HG03469 (cell line): Measurements from ENCODE around the gene ALG10.
"Not testable (repeated sequence)": the region's sequence is repeated elsewhere in the genome, so short reads cannot be mapped to it uniquely, and the experiment has no call there.

Experiments
- ATAC-seq: cut with Tn5 transposase; IDR thresholded peaks from one replicate; pipeline ENCODE4 v1.9.1; 2021; ENCODE audit warnings: mild to moderate bottlenecking, moderate library complexity, moderate number of reproducible peaks; ENCODE audit not compliant: unreplicated experiment

The ALG10 gene, protein sequence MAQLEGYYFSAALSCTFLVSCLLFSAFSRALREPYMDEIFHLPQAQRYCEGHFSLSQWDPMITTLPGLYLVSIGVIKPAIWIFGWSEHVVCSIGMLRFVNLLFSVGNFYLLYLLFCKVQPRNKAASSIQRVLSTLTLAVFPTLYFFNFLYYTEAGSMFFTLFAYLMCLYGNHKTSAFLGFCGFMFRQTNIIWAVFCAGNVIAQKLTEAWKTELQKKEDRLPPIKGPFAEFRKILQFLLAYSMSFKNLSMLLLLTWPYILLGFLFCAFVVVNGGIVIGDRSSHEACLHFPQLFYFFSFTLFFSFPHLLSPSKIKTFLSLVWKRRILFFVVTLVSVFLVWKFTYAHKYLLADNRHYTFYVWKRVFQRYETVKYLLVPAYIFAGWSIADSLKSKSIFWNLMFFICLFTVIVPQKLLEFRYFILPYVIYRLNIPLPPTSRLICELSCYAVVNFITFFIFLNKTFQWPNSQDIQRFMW

DNA sequence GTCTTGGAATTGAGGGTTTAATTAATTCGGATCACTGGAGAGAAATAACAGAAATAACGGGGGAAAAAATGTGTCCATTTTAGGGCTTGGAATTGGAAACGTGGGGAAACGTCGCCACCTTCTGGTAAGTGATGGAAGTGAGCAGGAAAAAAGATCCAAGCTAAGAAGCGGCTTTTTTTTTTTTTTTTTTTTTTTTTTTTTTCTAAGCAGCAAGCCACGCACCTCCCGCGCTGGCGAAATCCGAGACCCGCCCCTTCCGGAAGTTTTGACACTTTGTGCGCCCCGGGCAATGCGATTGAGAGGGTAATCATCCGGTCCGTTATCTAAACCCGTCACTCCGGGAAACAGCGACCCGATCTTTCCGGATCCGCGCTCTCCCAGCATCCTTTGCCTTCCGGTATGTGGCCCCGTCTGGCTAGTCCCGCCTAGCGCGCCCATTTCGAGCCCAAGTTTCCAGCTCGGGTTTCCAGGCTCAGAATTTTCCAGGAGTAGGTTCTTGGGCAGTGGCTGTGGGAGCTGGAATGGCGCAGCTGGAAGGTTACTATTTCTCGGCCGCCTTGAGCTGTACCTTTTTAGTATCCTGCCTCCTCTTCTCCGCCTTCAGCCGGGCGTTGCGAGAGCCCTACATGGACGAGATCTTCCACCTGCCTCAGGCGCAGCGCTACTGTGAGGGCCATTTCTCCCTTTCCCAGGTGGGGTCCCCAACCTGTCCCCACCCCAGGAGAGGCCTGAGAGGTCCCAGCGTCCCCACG, at the start of gene ALG10:
TSS of gene ALG10 (plus strand) at position 418 of the 752 bp plus-strand sequence. CDS start at position 522, 104 bp downstream.
- ATAC-seq, result peak; percentile 99

DNA sequence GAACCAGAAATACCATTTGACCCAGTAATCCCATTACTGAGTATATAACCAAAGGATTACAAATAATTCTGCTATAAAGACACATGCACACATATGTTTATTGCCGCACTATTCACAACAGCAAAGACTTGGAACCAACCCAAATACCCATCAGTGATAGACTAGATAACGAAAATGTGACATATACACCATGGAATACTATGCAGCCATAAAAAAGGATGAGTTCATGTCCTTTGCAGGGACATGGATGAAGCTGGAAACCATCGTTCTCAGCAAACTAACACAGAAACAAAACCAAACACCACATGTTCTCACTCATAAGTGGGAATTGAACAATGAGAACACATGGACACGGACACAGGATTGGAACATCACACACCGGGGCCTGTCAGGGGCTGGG, 49.4 kb upstream of the ALG10 start:
- not testable (repeated sequence) for ATAC-seq

DNA sequence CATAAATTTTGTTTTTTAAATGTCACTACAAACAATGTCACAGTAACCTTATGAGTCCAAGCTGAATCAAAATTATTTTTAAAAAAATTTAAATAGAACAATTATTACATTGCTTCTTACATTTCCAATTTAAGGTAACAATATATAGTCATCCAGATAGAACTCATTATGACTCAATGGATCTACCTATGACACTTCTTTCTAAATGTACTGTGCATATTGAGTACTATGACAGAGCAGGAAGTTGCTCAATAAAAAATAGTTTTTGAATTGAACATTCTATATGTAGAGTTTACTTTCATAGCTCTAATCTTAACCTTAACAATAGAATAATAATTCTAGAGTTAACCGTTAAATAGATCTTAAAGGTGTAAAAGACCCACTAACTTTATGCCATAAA, 44.4 kb upstream of the ALG10 start:
- ATAC-seq, result no peak

DNA sequence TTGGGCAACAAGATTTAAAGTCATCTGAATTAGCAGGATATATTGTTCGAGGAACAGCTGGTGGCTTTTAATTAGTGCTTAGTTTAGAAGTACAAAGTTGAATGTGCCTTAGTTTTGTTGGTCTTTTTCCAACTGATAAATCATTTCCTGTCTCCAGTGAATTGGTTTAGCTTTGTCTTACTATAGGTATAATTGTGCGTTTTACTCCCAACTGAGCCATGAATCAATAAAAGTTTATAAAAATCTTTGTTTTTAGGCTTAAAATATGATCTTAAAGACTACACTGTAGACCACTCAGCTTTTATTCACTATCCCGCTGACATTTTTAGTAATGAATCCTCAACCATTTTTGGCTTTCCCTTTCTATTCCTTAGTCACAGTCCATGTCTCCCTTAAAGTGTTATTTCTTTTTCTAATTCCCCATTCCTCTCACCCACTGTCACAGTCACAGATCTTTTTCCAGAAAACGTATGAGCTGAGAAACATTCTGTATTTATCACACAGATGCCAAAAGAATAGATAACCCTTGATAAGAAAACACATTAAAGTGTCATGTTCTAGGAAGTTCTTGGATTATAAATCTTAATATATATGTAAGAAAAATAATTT, 34.0 kb upstream of the ALG10 start:
- ATAC-seq, result no peak

DNA sequence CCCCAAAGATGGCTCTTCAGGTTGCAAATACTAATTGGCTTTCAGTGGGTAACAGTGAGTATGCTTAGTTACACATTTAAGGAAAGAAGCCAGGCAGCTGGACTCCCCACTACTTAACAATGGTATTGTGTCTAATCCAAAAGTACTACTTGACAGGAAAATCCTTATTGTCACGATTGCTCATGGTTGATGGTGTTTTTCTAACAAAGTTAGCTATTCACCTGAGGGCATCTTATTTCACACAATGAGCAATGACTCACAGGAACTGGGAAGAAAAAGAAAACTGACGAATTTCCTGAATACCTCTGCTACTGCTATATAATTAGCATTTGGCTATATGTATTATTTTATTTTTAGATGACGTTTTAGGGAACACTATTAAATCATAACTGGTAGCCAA, 33.4 kb upstream of the ALG10 start:
- no peak for ATAC-seq

DNA sequence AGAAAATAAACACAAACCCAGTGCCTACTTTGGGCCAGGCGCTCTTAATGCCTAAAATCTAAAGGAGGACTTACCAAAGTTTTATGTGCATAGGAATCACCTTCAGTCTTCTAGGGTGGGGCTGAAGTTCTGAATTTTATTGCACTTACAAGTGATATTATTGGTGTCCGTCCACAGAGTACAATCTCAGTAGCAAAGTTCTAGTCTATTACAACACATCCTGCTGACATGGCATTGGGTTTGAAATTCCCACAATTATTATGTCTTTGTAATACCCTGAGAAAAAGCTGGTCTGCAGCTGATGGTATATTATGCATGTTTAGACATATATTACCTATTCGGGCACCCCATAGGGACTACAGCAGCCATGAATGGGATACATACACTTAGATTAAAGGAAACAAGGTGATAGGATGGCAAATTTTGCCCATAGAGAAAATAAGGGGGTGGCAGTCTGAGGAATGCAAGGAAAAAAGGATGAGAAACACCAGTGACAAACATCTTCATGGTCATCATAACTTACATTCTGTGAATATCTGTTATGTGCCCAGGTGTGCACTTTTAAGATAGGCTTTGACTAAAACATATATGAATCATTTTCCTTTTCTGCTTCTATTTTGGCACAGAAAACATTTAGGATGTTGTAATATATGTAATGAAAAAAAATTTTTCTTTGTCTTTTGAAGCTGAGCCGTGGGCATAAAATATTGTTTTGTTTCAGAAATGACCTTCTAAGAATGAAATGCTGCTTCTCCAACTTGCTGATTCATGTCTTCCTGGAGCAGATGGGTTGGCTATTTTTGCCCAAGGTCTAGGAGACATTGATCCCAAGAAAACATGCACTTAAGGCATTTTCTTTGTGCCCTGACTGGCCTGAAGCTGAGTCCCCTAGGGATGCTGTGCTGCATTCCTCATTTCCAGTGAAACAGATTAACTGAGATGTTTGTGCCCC, 27.2 kb upstream of the ALG10 start:
- ATAC-seq, result no peak

DNA sequence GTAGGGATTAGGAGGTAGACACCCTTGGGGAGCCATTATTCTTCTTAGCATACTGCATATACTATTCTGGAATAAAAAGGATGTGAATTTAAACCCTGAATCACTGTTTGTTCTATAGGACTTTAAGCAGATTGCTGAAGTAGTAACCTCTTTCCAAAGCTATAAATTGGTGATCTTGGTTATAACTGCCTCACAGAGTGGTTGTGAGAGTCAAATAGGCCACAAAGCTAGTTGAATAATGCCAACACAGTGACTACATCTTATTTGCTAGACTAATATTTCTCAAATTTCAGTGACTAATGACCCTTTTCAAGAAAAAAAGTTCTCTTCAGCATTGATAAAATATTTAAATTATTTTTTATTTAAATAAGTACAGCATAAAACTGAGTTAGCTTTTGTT, 13.5 kb upstream of the ALG10 start:
- not testable (repeated sequence) for ATAC-seq

DNA sequence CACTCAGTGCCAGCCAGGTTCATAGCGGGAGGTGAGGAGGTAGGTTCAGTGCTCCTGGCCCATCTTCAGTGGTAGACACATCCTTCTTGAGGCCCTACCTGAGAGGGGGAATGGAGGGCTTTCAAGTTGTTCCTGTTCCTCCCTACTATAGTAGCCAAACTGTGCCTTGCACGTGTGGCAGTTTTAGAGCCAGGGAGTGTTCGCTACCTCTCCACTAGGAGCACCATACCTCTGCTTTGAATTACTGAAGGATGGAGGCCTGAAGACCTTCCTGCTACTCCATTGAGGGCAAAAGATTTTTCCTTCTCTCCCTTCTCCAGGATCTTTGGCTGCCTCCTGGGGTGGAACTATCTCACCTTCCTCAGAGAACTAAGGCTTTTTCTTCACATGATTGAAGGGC, 5.9 kb upstream of the ALG10 start:
- no peak for ATAC-seq

DNA sequence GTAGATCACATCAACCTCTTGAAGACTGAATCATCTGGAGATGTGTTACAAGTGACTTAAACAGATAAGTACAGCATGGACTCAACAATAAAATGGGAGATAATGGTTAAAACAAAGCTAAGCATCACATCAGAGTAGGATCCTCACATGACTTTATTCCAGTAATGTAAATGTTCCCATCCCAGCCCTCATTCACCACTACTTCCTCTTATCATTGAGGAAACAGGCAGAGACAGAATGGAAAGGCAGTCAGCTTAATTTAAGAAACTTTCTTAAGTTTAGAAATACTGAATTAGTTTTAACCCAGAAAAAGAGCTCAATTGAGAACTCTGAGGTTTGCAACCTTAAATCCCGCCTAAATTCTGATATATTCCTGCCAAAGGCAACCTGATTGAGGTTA, 1.2 kb upstream of the ALG10 start:
- no peak for ATAC-seq

DNA sequence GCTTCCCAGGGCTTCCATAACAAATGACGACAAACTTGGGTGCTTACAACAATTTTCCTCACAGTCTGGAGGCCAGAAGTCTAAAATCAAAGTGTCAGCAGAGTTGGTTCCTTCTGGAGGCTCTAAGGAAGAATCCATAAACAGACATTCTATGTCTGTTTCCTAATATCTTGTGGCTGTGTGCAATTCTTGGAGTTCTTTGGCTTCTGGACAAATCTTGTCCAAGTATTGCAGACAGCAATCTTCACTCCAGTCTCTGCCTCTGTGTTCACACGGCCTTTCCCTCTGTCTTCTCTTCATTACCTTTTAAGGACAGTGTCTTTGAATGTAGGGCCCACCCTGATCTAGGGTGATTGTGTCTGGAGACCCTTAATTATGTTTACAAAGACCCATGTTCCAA, 5.4 kb downstream of the ALG10 start:
- not testable (repeated sequence) for ATAC-seq

DNA sequence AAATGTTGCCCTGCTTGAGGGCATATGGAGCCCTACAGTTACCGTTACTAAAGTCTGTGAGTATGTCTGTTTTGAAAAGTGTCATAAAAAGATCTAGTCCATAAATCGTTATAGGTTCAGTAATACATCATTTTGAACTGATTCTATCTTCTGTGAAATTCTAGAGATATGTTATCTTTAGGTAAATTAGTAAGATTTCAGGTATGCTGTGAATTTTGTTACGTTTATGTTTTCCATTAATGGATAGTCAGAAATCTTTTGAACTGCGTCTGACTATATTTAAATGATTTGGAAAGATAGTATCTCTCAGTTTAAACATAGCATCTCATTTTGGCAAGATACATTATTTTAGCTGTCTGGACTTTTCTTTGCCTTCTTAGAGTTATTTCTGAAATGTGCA, 8.3 kb downstream of the ALG10 start:
- ATAC-seq, result no peak

DNA sequence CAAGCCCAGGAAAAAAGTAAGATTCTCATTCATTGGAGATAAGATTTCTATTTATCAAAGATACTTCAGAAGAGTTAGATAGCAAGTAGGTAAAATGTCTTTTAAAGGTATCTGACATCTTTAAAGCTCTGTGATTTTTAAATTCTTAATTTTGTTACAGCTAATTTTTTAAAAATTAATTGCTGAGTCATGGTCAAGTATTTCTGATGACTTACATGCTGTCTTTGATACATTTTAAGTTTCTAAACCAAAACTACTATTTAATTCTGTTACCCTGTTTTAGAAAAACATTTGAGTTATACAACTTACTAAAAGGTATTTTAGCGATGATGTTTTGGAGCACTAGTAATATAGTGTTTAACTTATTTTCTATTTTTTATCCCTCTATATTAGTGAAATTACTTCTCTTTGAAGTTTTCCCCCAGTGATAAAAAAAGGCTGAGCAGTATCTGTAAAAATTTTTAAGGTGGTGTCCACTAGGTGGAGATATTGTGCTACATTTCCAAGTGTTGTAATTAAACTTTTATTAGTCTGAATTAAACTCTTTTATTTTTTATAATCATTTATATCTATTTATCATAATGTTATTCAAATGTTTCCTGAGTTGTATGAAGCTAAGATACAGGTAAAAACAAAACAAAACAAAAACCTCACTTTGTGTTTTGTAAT, 11.5 kb downstream of the ALG10 start:
- no peak for ATAC-seq

DNA sequence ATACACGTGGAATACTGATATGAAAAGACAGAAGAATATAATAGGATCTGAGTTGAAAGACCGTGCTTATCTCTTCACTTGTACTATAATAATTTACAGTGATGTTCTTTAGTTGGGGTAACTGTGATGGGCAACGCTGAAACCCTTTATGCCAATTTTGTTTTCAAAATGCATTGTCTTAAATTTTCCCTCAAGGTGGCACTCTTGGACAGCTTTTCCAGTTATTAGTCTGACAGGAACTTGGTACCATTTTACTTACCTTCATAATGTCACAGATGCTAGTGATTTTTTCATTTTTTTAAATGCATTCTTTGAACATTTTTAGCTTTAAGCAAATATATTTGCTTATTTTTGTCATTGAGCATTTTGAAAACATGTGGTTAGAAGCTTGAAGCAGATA, 16.1 kb downstream of the ALG10 start:
- ATAC-seq, result not testable (repeated sequence)

DNA sequence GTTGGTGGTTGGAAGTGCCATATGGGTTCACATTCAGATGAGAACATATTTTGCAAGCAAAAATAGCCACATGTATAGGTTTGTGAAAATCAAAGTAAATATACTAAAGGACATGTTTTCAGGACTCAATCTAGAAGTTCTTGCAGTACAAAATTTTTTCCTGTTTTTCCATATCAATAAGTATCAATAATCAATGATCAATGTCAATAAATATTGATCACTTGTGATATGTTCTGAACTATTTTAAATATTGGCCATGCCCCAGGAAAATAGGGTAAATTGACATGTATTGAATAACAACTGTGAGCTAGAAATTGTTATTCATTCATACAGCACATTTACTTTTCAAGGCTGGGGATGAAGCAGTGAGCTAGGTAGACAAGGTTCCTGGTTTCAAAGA, 24.3 kb downstream of the ALG10 start:
- no peak for ATAC-seq

DNA sequence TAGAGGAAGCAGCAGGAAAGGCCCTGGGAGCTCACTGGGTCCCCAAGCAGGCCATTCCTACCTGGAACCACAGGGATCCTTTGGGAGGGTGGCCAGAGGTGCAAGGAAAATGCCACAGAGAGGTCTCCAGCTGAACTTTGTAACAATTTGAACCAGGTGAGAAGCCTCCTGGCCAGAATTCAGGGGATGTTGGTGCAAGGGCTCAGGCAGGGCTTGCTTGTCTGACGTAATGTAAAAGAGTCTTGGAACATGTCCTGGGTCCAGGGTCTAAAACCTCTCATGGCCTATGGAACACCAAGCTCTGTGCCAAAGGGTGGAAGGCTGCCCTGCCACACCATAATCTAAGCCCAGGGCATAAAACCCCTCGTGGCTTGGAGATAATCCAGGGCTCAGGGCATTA, 25.6 kb downstream of the ALG10 start:
- not testable (repeated sequence) for ATAC-seq

DNA sequence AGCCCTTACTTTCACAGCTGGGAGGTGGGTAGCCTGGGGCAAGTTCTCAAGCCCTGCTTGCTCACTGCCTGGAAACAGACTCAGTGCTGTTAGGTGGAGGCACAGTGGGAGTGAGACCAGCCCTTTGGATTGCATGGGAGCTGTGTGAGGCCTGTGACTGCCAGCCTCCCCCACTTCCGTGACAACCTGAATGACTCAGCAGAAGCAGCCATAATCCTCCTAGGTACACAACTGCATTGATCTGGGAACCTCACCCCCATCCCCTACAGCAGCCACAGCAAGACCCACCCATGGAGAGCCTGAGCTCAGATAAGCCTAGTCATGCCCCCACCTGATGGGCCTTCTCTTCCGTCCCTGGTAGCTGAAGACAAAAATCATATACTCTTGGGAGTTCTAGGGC, 26.4 kb downstream of the ALG10 start:
- no peak for ATAC-seq

DNA sequence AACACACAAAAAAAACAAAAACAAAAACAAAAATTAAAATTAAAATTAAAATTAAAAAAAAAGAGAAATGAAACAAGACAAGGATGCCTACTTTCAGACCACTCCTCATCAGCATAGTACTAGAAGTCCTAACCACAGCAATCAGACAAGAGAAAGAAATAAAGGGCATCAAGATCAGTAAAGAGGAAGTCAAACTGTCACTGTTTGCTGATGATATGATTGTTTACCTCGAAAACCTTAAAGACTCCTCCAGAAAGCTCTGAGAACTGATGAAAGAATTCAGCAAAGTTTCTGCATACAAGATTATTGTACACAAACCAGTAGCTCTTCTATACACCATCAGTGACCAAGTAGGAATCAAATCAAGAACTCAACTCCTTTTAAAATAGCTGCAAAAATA, 29.2 kb downstream of the ALG10 start:
- no peak for ATAC-seq

DNA sequence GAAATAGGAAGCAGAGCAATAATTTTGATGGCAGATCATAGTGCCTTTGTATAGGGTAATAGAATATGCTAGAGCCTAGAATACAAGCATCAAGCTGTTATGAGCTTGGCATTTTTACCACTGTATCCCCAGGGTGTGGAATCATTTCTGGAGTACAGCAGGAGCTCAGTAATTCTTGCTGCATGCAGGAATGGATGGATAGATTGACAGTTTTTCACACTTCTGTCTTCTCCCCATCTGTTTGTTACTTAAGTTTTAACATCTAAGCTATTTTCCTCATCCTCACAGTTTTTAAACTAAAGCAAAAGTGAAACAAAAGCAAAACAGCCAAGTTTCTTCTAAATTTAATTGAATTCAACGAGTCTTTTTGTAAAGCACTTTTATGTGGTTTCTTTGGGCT, 32.6 kb downstream of the ALG10 start:
- no peak for ATAC-seq
